ENCODE measurements around the gene CAMK1G. TPM values are rescaled to one million over a fixed set of nuclear protein-coding genes. Genes with fewer than 3 reads are reported as not detected.
A peak's percentile ranks its signal among the peaks of the same experiment; 100 is the strongest.

The CAMK1G gene
- total RNA-seq (2021) (18.6 and 21.2 TPM in 2 replicates), Bru-seq, nascent RNA (percentile 79 among the genes with signal in this experiment), BruChase-seq, experiment 1, labeled RNA remaining after a 2-hour chase (percentile 51 among the genes with signal in this experiment), BruChase-seq, experiment 2, labeled RNA remaining after a 6-hour chase (percentile 57 among the genes with signal in this experiment)
- long read RNA-seq, transcript CAMK1G-202 (13 exons, 2,440 nt), result major isoform, 48 of 62 reads
- long read RNA-seq, partial matches to known transcripts, result 2 of 62 reads
- long read RNA-seq, other reads (novel, unspliced or antisense), result 11 of 62 reads

DNA sequence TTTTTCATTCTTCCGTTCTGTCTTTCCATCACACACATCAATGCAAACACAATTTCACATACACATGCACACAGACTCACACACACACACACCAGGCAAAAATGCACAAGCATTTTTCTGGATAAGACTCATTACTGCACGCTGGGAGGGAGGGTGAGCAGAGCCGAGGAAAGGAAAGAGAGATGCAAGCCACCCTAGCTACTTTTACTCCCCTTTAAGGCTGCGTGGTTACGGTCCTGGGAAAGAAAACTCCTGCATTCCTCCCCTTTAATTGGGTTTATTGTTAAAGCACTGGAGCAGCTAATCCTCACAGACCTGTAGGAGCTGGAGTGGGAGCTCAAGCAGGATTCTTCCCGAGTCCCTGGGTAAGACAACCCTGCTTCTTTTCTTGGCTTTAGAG is at the start of gene CAMK1G:
CAMK1G (plus strand) TSS at position 307 of the 400 bp plus-strand sequence. CDS start 11,270 bp downstream, outside the sequence.
- Histone ChIP-seq H3K4me3 (ENCODE audit: low read depth, low read length, poor library complexity, severe bottlenecking) (peak within 1 kb of the TSS; percentile 64), H3K4me1 (ENCODE audit: insufficient read depth, low read length, poor library complexity, severe bottlenecking) (peaks cover 32% of the 10 kb centered on the region), H3K27ac (ENCODE audit: low read depth, low read length, poor library complexity, severe bottlenecking) (peak within 1 kb of the TSS; percentile 27), H3K9me3 (ENCODE audit: low read depth, low read length, poor library complexity, severe bottlenecking) (no peaks in the 10 kb centered on the region), H3K36me3 (ENCODE audit: insufficient read depth, low read length, poor library complexity, severe bottlenecking) (no peaks in the 10 kb centered on the region), H3K27me3 (replicated peaks; ENCODE audit: insufficient read depth, low read depth, low read length, poor library complexity) (no peaks in the 10 kb centered on the region)
- peak; percentile 90 for DNase-seq (ENCODE audit: low spot score)
- ChIA-PET POLR2A (ENCODE audit: low non-redundant PET) (interaction anchor here (0.5 kb wide), 2 partner anchors 10 to 110 kb away, joined by 3 to 7 read pairs; no protein-coding TSS in a partner anchor), CTCF (interaction anchor here (0.6 to 1.4 kb wide), 3 partner anchors 14 to 138 kb away, joined by 4 to 10 read pairs (median 5); no protein-coding TSS in a partner anchor)
- intact Hi-C loops (cut with micrococcal nuclease; ENCODE audit: unreplicated experiment), result no loop called here
- BruUV-seq (replicated peaks), result no TSS peak
- TF ChIP-seq EZH2 (IDR thresholded peaks at IDR 0.05; ENCODE audit: borderline replicate concordance, low read depth, low read length, poor library complexity, severe bottlenecking), result no peak
- TF ChIP-seq, protein P1, sequence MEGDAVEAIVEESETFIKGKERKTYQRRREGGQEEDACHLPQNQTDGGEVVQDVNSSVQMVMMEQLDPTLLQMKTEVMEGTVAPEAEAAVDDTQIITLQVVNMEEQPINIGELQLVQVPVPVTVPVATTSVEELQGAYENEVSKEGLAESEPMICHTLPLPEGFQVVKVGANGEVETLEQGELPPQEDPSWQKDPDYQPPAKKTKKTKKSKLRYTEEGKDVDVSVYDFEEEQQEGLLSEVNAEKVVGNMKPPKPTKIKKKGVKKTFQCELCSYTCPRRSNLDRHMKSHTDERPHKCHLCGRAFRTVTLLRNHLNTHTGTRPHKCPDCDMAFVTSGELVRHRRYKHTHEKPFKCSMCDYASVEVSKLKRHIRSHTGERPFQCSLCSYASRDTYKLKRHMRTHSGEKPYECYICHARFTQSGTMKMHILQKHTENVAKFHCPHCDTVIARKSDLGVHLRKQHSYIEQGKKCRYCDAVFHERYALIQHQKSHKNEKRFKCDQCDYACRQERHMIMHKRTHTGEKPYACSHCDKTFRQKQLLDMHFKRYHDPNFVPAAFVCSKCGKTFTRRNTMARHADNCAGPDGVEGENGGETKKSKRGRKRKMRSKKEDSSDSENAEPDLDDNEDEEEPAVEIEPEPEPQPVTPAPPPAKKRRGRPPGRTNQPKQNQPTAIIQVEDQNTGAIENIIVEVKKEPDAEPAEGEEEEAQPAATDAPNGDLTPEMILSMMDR (conservative IDR thresholded peaks at IDR 0.05; ENCODE audit: low read depth, low read length), result no peak

DNA sequence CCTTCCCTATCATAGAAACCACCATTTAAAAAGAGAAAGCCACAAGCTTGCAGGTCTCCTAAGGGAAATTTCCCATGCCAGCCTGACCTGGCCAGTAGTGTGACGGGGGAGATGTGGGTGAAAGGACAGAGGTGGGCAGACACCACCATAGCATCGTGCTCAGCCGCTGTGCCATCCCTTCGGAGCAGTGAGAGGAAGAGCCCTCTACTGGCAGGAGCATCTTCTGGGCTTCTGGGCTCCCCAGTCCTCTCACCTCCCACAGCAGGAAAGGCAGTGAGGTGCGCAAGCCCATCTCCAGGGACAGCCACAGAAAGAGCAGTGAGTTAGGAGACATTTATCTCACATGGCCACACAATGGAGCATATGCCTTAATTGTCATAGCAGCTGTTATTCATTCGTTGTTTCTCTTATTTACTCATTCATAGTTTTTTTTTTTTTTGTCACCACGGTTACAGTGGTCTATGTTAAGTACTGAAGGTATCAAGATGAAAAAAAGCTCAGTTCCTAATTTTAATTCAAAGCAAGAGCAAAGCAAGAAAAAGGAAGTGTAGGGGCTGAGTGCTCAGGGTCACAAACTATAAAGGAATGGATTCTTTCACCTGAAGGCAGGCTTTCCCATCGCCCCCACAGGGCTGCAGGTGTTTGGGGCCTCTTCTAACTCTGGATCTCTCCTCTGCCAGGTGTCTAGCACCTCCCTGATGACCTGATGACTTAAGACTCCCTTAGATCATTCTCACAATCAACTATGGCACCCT is 48.8 kb upstream of the CAMK1G start:
- DNase-seq (ENCODE audit: low spot score), result no peak
- CTCF ChIA-PET, result interaction anchor here (0.6 kb wide), 1 partner anchor 1927 kb away, joined by 4 read pairs; no protein-coding TSS in a partner anchor
- POLR2A ChIA-PET (ENCODE audit: low non-redundant PET), result no interaction called here
- no peaks in the 10 kb centered on the region for H3K36me3 ChIP-seq (ENCODE audit: insufficient read depth, low read length, poor library complexity, severe bottlenecking)
- no peaks in the 10 kb centered on the region for H3K4me1 ChIP-seq (ENCODE audit: insufficient read depth, low read length, poor library complexity, severe bottlenecking)
- intact Hi-C loops (cut with micrococcal nuclease; ENCODE audit: unreplicated experiment), result no loop called here
- no peaks in the 10 kb centered on the region for H3K9me3 ChIP-seq (ENCODE audit: low read depth, low read length, poor library complexity, severe bottlenecking)
- TF ChIP-seq EZH2 (IDR thresholded peaks at IDR 0.05; ENCODE audit: borderline replicate concordance, low read depth, low read length, poor library complexity, severe bottlenecking), result no peak
- TF ChIP-seq, protein P1 (conservative IDR thresholded peaks at IDR 0.05; ENCODE audit: low read depth, low read length), result 0 out of 2 replicates have a peak, but pooled peaks have one; percentile 40
- BruUV-seq (replicated peaks), result no TSS peak
- peaks cover 99% of the 10 kb centered on the region for H3K27me3 ChIP-seq (replicated peaks; ENCODE audit: insufficient read depth, low read depth, low read length, poor library complexity)
- H3K27ac ChIP-seq (ENCODE audit: low read depth, low read length, poor library complexity, severe bottlenecking), result no peak overlapping the region
- H3K4me3 ChIP-seq (ENCODE audit: low read depth, low read length, poor library complexity, severe bottlenecking), result no peak overlapping the region

DNA sequence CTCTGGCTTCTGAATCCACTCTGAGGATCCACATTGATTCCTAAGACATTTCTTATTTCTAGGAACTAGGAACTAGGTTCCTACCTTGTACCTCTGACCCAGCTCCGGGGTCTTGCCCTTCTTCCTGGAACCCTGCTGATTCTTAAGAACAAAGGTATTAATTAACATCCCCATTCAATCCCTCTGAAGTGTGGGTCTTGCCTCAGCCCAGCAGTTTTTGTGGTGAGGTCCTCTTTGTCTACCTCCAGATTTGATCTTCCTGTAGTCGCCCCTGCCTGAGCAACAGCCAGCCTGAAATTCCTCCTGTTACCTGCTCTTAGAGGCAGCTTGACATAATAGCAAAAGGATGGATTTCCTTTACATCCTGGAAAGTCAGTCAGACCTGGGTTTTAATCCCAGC is 46.7 kb upstream of the CAMK1G start:
- peaks cover 96% of the 10 kb centered on the region for H3K27me3 ChIP-seq (replicated peaks; ENCODE audit: insufficient read depth, low read depth, low read length, poor library complexity)
- no peak overlapping the region for H3K27ac ChIP-seq (ENCODE audit: low read depth, low read length, poor library complexity, severe bottlenecking)
- no peaks in the 10 kb centered on the region for H3K9me3 ChIP-seq (ENCODE audit: low read depth, low read length, poor library complexity, severe bottlenecking)
- no TSS peak for BruUV-seq (replicated peaks)
- ChIA-PET CTCF (no interaction called here), POLR2A (ENCODE audit: low non-redundant PET) (no interaction called here)
- no peak for TF ChIP-seq EZH2 (IDR thresholded peaks at IDR 0.05; ENCODE audit: borderline replicate concordance, low read depth, low read length, poor library complexity, severe bottlenecking)
- TF ChIP-seq, protein P1 (conservative IDR thresholded peaks at IDR 0.05; ENCODE audit: low read depth, low read length), result no peak
- no peak for DNase-seq (ENCODE audit: low spot score)
- H3K4me3 ChIP-seq (ENCODE audit: low read depth, low read length, poor library complexity, severe bottlenecking), result no peak overlapping the region
- no peaks in the 10 kb centered on the region for H3K4me1 ChIP-seq (ENCODE audit: insufficient read depth, low read length, poor library complexity, severe bottlenecking)
- intact Hi-C loops (cut with micrococcal nuclease; ENCODE audit: unreplicated experiment), result no loop called here
- H3K36me3 ChIP-seq (ENCODE audit: insufficient read depth, low read length, poor library complexity, severe bottlenecking), result no peaks in the 10 kb centered on the region

All from A673 (cell line).